Measurements from ENCODE around the gene FBXL19.

DNA sequence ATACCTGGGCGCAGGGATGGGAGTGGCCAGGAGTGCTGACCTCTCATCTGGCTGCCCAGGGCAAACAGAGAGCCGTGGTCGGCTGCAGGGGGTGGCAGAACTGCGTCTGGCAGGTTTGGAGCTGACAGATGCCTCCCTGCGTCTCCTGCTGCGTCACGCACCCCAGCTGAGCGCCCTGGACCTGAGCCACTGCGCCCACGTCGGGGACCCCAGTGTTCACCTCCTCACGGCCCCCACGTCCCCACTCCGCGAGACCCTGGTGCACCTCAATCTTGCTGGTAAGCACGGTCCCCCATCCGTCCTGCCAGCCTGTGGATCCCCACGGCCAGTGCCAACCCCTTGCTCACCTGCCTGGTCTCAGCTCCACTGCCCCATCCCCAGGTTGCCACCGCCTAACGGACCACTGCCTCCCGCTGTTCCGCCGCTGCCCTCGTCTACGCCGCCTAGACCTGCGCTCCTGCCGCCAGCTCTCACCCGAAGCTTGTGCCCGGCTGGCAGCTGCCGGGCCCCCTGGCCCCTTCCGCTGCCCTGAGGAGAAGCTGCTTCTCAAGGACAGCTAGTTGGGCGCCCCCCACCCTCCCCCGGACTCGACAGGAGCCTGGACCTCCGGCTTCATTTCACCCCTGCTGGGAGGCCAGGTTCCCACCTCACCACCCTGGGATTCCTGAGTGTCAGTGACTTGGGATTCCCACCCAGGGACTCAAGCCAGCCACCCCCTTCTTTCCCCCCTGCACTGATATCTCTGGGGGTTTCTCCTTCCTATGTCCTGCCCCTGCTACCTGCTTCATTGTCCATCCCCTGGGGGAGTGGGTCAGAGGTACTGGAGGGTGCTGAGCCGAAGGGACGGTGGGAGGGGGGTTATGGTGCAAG is 23.5 kb downstream of the FBXL19 start:
- no peak for TF ChIP-seq POLR2A (IDR thresholded peaks at IDR 0.05; ENCODE audit: low read depth, low read length)
- no peak for TF ChIP-seq TAF1 (IDR thresholded peaks at IDR 0.05; ENCODE audit: low read depth, low read length)
